ENCODE data around the gene TLR8. TPM values are rescaled to one million over a fixed set of nuclear protein-coding genes. Genes with fewer than 3 reads are reported as not detected.

The TLR8 gene
- polyA plus RNA-seq, 1 of the 3 experiments (the other 2 are of a cell fraction) = not detected

- no peak overlapping the region for H3K4me2 ChIP-seq
- 63% methylated on average over 4 of the region's 4 CpGs for WGBS (ENCODE audit: low lambda C conversion rate)
- CTCF ChIA-PET = interaction anchor here (1.7 to 4.5 kb wide), 2 partner anchors 9 to 533 kb away, joined by 5 to 21 read pairs; no protein-coding TSS in a partner anchor
- POLR2A ChIA-PET = no interaction called here
- no peak overlapping the region for H3K9ac ChIP-seq
- no peaks in the 10 kb centered on the region for H4K20me1 ChIP-seq (ENCODE audit: insufficient read depth)
- H3K27ac ChIP-seq (ENCODE audit: low read depth in 2 of 2, low read length in 1 of 2) = no peak overlapping the region
- H3K27me3 ChIP-seq (ENCODE audit: insufficient read depth) = no peaks in the 10 kb centered on the region
- H2AFZ ChIP-seq (ENCODE audit: low read depth) = no peak overlapping the region
- peaks cover 7 to 24% of the 10 kb centered on the region in 2 experiments; a peak in 3 of 4 replicates for H3K4me1 ChIP-seq (ENCODE audit: control insufficient read depth in 1 of 2, insufficient read depth in 2 of 2, low read depth in 1 of 2, low read length in 1 of 2)
- H3F3A ChIP-seq (replicated peaks; ENCODE audit: insufficient read depth) = peaks cover 27% of the 10 kb centered on the region
- H3K36me3 ChIP-seq (replicated peaks in 1 of 2; ENCODE audit: control insufficient read depth in 1 of 2, insufficient read depth in 2 of 2, low read length in 1 of 2) = no peaks in the 10 kb centered on the region
- H3K9me3 ChIP-seq = no peaks in the 10 kb centered on the region
- no peak for DNase-seq
- H3K9me2 ChIP-seq = no peaks in the 10 kb centered on the region
- no peak overlapping the region for H3K4me3 ChIP-seq (ENCODE audit: low read depth in 2 of 2, low read length in 1 of 2)
- no peaks in the 10 kb centered on the region for H3K79me2 ChIP-seq (ENCODE audit: insufficient read depth)
- TF ChIP-seq USF1 (IDR thresholded peaks at IDR 0.05; ENCODE audit: borderline replicate concordance, low read depth) = no peak
- no peak for TF ChIP-seq EZH2phosphoT487 (IDR thresholded peaks at IDR 0.05; ENCODE audit: borderline replicate concordance, low read depth)
- TF ChIP-seq GABPA (IDR thresholded peaks at IDR 0.05; ENCODE audit: low read depth) = no peak
- no peak for TF ChIP-seq CTCF (IDR thresholded peaks at IDR 0.05)
- no peak for TF ChIP-seq RFX5 (IDR thresholded peaks at IDR 0.05; ENCODE audit: low read length)
Observed at GRCh38 chrX:12954981-12955380, 48.6 kb downstream of the TLR8 start.

GRCh38 chrX:12955882-12956703 lies 49.7 kb downstream of the TLR8 start:
- H3K36me3 ChIP-seq (replicated peaks in 1 of 2; ENCODE audit: control insufficient read depth in 1 of 2, insufficient read depth in 2 of 2, low read length in 1 of 2) = no peaks in the 10 kb centered on the region
- H3K79me2 ChIP-seq (ENCODE audit: insufficient read depth) = no peaks in the 10 kb centered on the region
- peak overlapping the region; percentile 71 for H3K4me2 ChIP-seq
- H2AFZ ChIP-seq (ENCODE audit: low read depth) = peak overlapping the region; percentile 54
- POLR2A ChIA-PET = no interaction called here
- H3K4me3 ChIP-seq (ENCODE audit: low read depth in 2 of 2, low read length in 1 of 2) = no peak overlapping the region; a peak in 1 of 4 replicates
- H3K9me2 ChIP-seq = no peaks in the 10 kb centered on the region
- H3K27ac ChIP-seq (ENCODE audit: low read depth in 2 of 2, low read length in 1 of 2) = peak overlapping the region; percentile 89 to 96
- peaks cover 27% of the 10 kb centered on the region for H3F3A ChIP-seq (replicated peaks; ENCODE audit: insufficient read depth)
- peak overlapping the region; percentile 66 for H3K9ac ChIP-seq
- no peaks in the 10 kb centered on the region for H3K27me3 ChIP-seq (ENCODE audit: insufficient read depth)
- 42% methylated on average over 11 of the region's 20 CpGs for WGBS (ENCODE audit: low lambda C conversion rate)
- DNase-seq = no peak
- peaks cover 4 to 14% of the 10 kb centered on the region in 2 experiments for H3K4me1 ChIP-seq (ENCODE audit: control insufficient read depth in 1 of 2, insufficient read depth in 2 of 2, low read depth in 1 of 2, low read length in 1 of 2)
- H4K20me1 ChIP-seq (ENCODE audit: insufficient read depth) = no peaks in the 10 kb centered on the region
- no peaks in the 10 kb centered on the region for H3K9me3 ChIP-seq
- CTCF ChIA-PET = interaction anchor here (0.7 to 4.5 kb wide), 4 partner anchors 10 to 1084 kb away, joined by 3 to 21 read pairs (median 4); no protein-coding TSS in a partner anchor
- TF ChIP-seq EP300 (IDR thresholded peaks at IDR 0.05; ENCODE audit: borderline replicate concordance in 1 of 2, low read depth in 1 of 2, low read length in 1 of 2) = peak in 1 of 2 experiments; percentile 62; a peak in 1 of 4 replicates
- no peak for TF ChIP-seq MXI1 (IDR thresholded peaks at IDR 0.05; ENCODE audit: low read depth, low read length)
- TF ChIP-seq USF1 (IDR thresholded peaks at IDR 0.05; ENCODE audit: borderline replicate concordance, low read depth) = no peak
- TF ChIP-seq YY1 (IDR thresholded peaks at IDR 0.05; ENCODE audit: low read depth) = no peak; the same call in 1 of the 2 replicates
- TF ChIP-seq REST (IDR thresholded peaks at IDR 0.05; ENCODE audit: low read depth, low read length) = no peak
- no peak for TF ChIP-seq GATA2 (CRISPR knock-in tag; IDR thresholded peaks at IDR 0.05)
- no peak for TF ChIP-seq TAF1 (IDR thresholded peaks at IDR 0.05; ENCODE audit: borderline replicate concordance, low read depth, low read length)
- TF ChIP-seq RXRA (IDR thresholded peaks at IDR 0.05; ENCODE audit: borderline replicate concordance, low read depth) = 0 out of 2 replicates have a peak, but pooled peaks have one; percentile 21
- TF ChIP-seq ZBTB33 (IDR thresholded peaks at IDR 0.05; ENCODE audit: borderline replicate concordance, low read depth) = no peak
- no peak for TF ChIP-seq NRF1 (IDR thresholded peaks at IDR 0.05; ENCODE audit: low read depth, low read length)
- peak; percentile 80 for TF ChIP-seq NFIC (IDR thresholded peaks at IDR 0.05; ENCODE audit: borderline replicate concordance)
- TF ChIP-seq RAD21 (IDR thresholded peaks at IDR 0.05; ENCODE audit: low read length) = no peak

Measured in SK-N-SH (cell line).